GM10266 (cell line): Measurements from ENCODE around the gene FRYL.

ENCODE experiments used
- DNase-seq: peaks from one replicate; pipeline ENCODE4 v3.0.0; 2012; ENCODE audit errors: extremely low spot score
- CTCF ChIP-seq: IDR thresholded peaks from 2 replicates; pipeline ENCODE4 v1.5.1; 2012; ENCODE audit warnings: mild to moderate bottlenecking, low read depth; ENCODE audit not compliant: control insufficient read depth, insufficient read depth; ENCODE audit errors: missing control alignments

The FRYL gene

DNA sequence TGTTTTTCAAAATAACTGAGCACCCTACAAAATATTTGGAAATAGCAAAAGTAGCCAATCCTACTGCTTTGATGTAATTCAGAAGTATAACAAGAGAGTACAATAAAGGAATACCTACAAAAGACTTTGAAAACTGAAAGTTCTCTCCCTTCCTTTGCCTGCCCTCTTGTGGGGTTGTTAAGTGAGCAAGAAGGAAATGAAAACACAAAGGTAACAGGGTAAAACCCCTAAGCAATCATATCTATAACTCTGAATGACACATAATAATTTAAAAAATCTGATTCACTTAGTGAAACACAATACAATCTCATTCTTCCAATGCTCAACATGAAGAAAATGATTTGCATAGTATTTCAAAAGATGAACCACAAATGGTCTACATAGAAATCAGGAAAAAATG is 98.2 kb downstream of the FRYL start:
- peak; percentile 44 for TF ChIP-seq CTCF
- peak; percentile 32 for DNase-seq

- DNase-seq: no peak
Observed at GRCh38 chr4:48680848-48681568, 99.1 kb downstream of the FRYL start.

GRCh38 chr4:48673537-48673936 is 106.5 kb downstream of the FRYL start:
- DNase-seq: no peak
- TF ChIP-seq CTCF: no peak

More at GRCh38 chr4:48680848-48681568, 99.1 kb downstream of the FRYL start:
- TF ChIP-seq CTCF: no peak

DNA sequence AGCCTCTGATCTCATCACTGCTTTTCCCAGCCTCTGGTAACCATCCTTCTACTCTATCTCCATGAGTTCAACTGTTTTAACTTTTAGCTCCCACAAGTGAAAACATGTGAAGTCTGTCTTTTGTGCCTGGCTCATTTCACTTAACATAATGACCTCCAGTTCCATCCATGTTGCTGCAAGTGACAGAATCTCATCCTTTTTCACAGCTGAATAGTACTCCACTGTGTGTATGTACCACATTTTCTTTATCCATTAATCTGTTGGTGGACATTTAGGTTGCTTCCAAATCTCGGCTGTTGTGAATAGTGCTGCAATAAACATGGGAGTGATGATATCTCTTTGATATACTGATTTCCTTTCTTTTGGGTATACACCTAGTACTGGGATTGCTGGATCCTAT is 109.5 kb downstream of the FRYL start:
- no peak for DNase-seq
- no peak for TF ChIP-seq CTCF

- TF ChIP-seq CTCF: no peak
- no peak for DNase-seq
Observed at GRCh38 chr4:48669086-48669485, 111.0 kb downstream of the FRYL start.

DNA sequence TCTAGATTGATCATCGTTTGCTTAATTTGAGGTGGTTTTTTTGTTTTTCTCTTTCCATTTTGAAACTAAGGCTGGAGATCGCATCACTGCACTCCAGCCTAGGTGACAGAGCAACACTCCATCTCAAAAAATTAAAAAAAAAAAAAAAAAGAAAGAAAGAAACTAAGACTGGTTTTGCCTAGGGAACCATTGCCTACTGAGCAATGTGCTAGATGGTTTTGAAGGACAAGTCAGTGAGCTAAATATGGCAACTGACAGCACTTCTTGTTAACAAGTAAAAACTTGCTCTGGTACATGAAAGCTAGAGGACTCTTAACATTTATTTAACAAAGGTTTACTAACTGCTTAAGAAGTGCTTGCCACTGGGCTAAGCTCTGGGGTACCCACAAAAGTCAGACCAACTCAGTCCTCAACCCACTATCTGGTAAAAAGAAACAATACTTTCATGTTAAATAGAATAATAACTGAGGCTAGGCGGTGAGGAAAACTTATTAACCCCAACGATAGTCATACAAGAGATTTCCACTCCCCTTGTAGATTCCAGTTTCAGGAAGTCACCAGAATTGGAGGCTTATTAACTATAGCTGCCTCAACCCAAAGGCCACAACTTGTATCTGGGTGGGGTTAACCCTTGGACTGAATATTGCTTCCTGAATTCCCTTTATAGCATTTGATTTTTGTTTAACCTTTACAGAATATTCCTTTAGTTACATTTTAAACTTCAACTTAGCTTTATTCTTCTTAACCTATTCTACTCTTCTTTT is 111.6 kb downstream of the FRYL start:
- no peak for TF ChIP-seq CTCF
- DNase-seq: peak; percentile 35

GRCh38 chr4:48667148-48667547 is 112.9 kb downstream of the FRYL start:
- no peak for TF ChIP-seq CTCF
- DNase-seq: no peak
